Smooth muscle cell (in vitro differentiated cells): ENCODE results near the gene GPLD1. TPM values are rescaled to one million over a fixed set of nuclear protein-coding genes. Genes with fewer than 3 reads are reported as not detected.
A peak's percentile ranks its signal among the peaks of the same experiment; 100 is the strongest.

ENCODE experiments used
- DNase-seq: peaks from one replicate; lab custom pipeline; 2025; ENCODE audit not compliant: unreplicated experiment; lab: John Stamatoyannopoulos, UW
- H2AFZ ChIP-seq: fragments of 200-600 bp; sonication (generic); 2 replicates; pipeline ENCODE4 v1.6.0; 2016; ENCODE audit warnings: antibody characterized with exemption, low read depth, mild to moderate bottlenecking
- H3F3A ChIP-seq: fragments of 200-600 bp; sonication (generic); 2 replicates; pipeline ENCODE4 v1.6.0; 2017; ENCODE audit warnings: antibody characterized with exemption, low read depth
- H3K27ac ChIP-seq: fragments of 200-600 bp; sonication (generic); 2 replicates; pipeline ENCODE4 v1.5.1; 2016; ENCODE audit warnings: low read depth, mild to moderate bottlenecking
- H3K27me3 ChIP-seq: fragments of 200-600 bp; sonication (generic); 2 replicates; pipeline ENCODE4 v1.6.1; 2016; ENCODE audit warnings: low read depth, mild to moderate bottlenecking
- H3K36me3 ChIP-seq: fragments of 200-600 bp; sonication (generic); 2 replicates; pipeline ENCODE4 v1.5.1; 2016; ENCODE audit warnings: low read depth
- H3K4me1 ChIP-seq: fragments of 200-600 bp; sonication (generic); 2 replicates; pipeline ENCODE4 v1.5.1; 2016; ENCODE audit warnings: low read depth
- H3K4me2 ChIP-seq: fragments of 200-600 bp; sonication (generic); 2 replicates; pipeline ENCODE4 v1.6.0; 2016; ENCODE audit warnings: mild to moderate bottlenecking
- H3K4me3 ChIP-seq: fragments of 200-600 bp; sonication (generic); 2 replicates; pipeline ENCODE4 v1.5.1; 2016; ENCODE audit warnings: mild to moderate bottlenecking
- H3K79me2 ChIP-seq: fragments of 200-600 bp; sonication (generic); 2 replicates; pipeline ENCODE4 v1.6.0; 2016; ENCODE audit warnings: low read depth, mild to moderate bottlenecking
- H3K9ac ChIP-seq: fragments of 200-600 bp; sonication (generic); 2 replicates; pipeline ENCODE4 v1.6.0; 2016; ENCODE audit warnings: low read depth
- H3K9me3 ChIP-seq: fragments of 200-600 bp; sonication (generic); replicated peaks from 2 replicates; pipeline ENCODE4 v1.5.1; 2016; ENCODE audit warnings: low read depth
- H4K20me1 ChIP-seq: fragments of 200-600 bp; sonication (generic); 2 replicates; pipeline ENCODE4 v1.6.0; 2016; ENCODE audit warnings: low read depth
- CTCF ChIP-seq: fragments of 200-600 bp; sonication (generic); IDR thresholded peaks from 2 replicates; pipeline ENCODE4 v1.5.1; 2017; ENCODE audit warnings: borderline replicate concordance, mild to moderate bottlenecking, antibody characterized with exemption; ENCODE audit not compliant: insufficient read depth, poor library complexity, severe bottlenecking
- WGBS: methylation state at CpG from one replicate; pipeline ENCODE4 v1.1.7; 2016; ENCODE audit warnings: low lambda C conversion rate; 5-methylcytosine and 5-hydroxymethylcytosine counted together
- polyA plus RNA-seq: library from polyadenylated mRNA; unstranded; fragments of >200 nt; fragmentation: Nextera tagmentation; extraction: Ambion mirVana; gene quantifications from 2 replicates; pipeline ENCODE4 v1.2.1, GENCODE V29; 2016
- total RNA-seq: library from RNA; depleted of rRNA; stranded (reverse); fragments of >200 nt; gene quantifications from 2 replicates; pipeline ENCODE4 v1.2.3, GENCODE V29; 2014

The GPLD1 gene
- total and polyA plus RNA-seq, 2 experiments from 2014 or later, result 0.13 to 0.14 TPM

- no peaks in the 10 kb centered on the region for H3K36me3 ChIP-seq
- H3K27me3 ChIP-seq, result no peaks in the 10 kb centered on the region
- H3K27ac ChIP-seq, result no peak overlapping the region
- TF ChIP-seq CTCF, result no peak
- 97% methylated on average over 4 of the region's 4 CpGs for WGBS
- no peaks in the 10 kb centered on the region for H3K79me2 ChIP-seq
- no peak for DNase-seq
- peak overlapping the region; percentile 25 for H3K4me3 ChIP-seq
- H3F3A ChIP-seq, result no peaks in the 10 kb centered on the region
- H3K4me1 ChIP-seq, result no peaks in the 10 kb centered on the region
- no peaks in the 10 kb centered on the region for H4K20me1 ChIP-seq
- no peak overlapping the region for H3K9ac ChIP-seq
- no peak overlapping the region for H2AFZ ChIP-seq
- no peaks in the 10 kb centered on the region for H3K9me3 ChIP-seq
- no peak overlapping the region for H3K4me2 ChIP-seq
Observed at GRCh38 chr6:24381476-24382219, 107.7 kb downstream of the GPLD1 start.

DNA sequence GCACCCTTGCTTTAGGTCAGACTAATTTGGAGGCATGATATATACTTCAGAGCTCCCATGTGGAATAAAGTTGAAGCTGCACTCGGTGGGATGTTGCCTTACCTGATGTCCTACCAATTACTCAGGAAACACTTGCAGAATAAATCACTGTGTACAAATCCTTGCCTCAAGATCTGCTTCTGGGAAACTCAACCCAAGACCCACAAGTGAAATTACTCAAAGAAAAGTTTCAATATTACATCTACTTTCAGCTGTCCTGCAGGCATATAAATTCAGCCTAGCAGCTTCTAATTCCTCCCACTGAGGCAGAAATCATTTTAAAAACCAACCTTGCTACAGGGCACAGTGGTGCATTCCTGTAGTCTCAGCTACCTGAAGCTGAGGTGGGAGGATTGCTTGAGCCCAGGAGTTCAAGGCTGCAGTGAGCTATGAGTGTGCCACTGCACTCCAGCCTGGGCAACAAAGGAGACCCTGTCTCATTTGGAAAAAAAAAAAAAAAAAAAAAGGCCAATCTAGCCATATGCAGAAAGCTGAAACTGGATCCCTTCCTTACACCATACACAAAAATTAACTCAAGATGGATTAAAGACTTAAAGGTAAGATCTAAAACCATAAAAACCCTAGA lies 110.8 kb downstream of the GPLD1 start:
- DNase-seq, result no peak
- Histone ChIP-seq H3K36me3 (no peaks in the 10 kb centered on the region), H3K9ac (no peak overlapping the region), H3K27ac (no peak overlapping the region), H3K27me3 (no peaks in the 10 kb centered on the region), H3K9me3 (no peaks in the 10 kb centered on the region), H2AFZ (no peak overlapping the region), H3K4me3 (no peak overlapping the region), H3F3A (no peaks in the 10 kb centered on the region), H4K20me1 (no peaks in the 10 kb centered on the region), H3K79me2 (no peaks in the 10 kb centered on the region), H3K4me1 (no peaks in the 10 kb centered on the region), H3K4me2 (no peak overlapping the region)
- TF ChIP-seq CTCF, result no peak
- WGBS, result 72% methylated on average over 1 of the region's 1 CpG

Other genes starting within 250 kb of the GPLD1 start
- gene DCDC2, start 131.5 kb downstream of the GPLD1 start, total RNA-seq, result not detected in 2 replicates
- gene DCDC2, start 131.5 kb downstream of the GPLD1 start, polyA plus RNA-seq, result not detected in 2 replicates
- gene MRS2, start 86.6 kb downstream of the GPLD1 start, total RNA-seq, result 27.7 and 38.6 TPM in 2 replicates
- 19.7 and 28.2 TPM in 2 replicates for gene MRS2, start 86.6 kb downstream of the GPLD1 start, polyA plus RNA-seq
- gene ALDH5A1, start 5.4 kb upstream of the GPLD1 start, total RNA-seq, result 3.0 and 5.2 TPM in 2 replicates
- 1.7 and 2.0 TPM in 2 replicates for gene ALDH5A1, start 5.4 kb upstream of the GPLD1 start, polyA plus RNA-seq
- gene KIAA0319, start 156.6 kb upstream of the GPLD1 start, total RNA-seq, result not detected in 2 replicates
- not detected in 2 replicates for gene KIAA0319, start 156.6 kb upstream of the GPLD1 start, polyA plus RNA-seq
- 13.0 and 27.9 TPM in 2 replicates for gene TDP2, start 177.3 kb upstream of the GPLD1 start, total RNA-seq
- 15.9 and 16.2 TPM in 2 replicates for gene TDP2, start 177.3 kb upstream of the GPLD1 start, polyA plus RNA-seq
- gene ACOT13, start 177.5 kb upstream of the GPLD1 start, total RNA-seq, result 7.3 and 14.0 TPM in 2 replicates
- 35.2 and 43.7 TPM in 2 replicates for gene ACOT13, start 177.5 kb upstream of the GPLD1 start, polyA plus RNA-seq
- gene C6orf62, start 229.6 kb upstream of the GPLD1 start, total RNA-seq, result 61.4 and 79.1 TPM in 2 replicates
- 32.4 and 33.1 TPM in 2 replicates for gene C6orf62, start 229.6 kb upstream of the GPLD1 start, polyA plus RNA-seq